H1 (cell line): Measurements from ENCODE around the gene KIF26A. TPM values are rescaled to one million over a fixed set of nuclear protein-coding genes. Genes with fewer than 3 reads are reported as not detected.

Source experiments
- CTCF ChIA-PET: fragments of 300-600 bp; sonication (Branson Sonifier 250); formaldehyde crosslinking; loops from one replicate; lab custom pipeline; 2021; ENCODE audit not compliant: partially characterized antibody; lab: Charles Lee
- POLR2A ChIA-PET: fragments of 300-600 bp; sonication (Branson Sonifier 250); formaldehyde crosslinking; loops from one replicate; lab custom pipeline; 2021; ENCODE audit warnings: inconsistent platforms; ENCODE audit not compliant: partially characterized antibody; lab: Charles Lee
- DNase-seq, 2 experiments: peaks; one replicate each; pipeline versions ENCODE4 v3.0.0 to v3.0.0-alpha.2; 2010 to 2022; ENCODE audit warnings: low spot score in 2 of 2, low read depth in 1 of 2, mixed read lengths in 1 of 2
- FAIRE-seq: peaks from 2 replicates; lab custom pipeline; 2011; peaks lifted over from hg19 to GRCh38; lab: Jason Lieb, UNC
- H2AFZ ChIP-seq: 2 replicates; pipeline ENCODE4 v1.8.1; 2012; ENCODE audit warnings: low read length, inconsistent platforms
- H2AK5ac ChIP-seq: 2 replicates; pipeline ENCODE4 v1.6.1; 2013; ENCODE audit warnings: low read depth, low read length
- H2BK120ac ChIP-seq: replicated peaks from 2 replicates; pipeline ENCODE3; 2013; ENCODE audit warnings: low read depth, low read length, inconsistent platforms
- H2BK12ac ChIP-seq: 2 replicates; pipeline ENCODE4 v1.6.1; 2013; ENCODE audit warnings: low read depth, low read length
- H2BK15ac ChIP-seq: 2 replicates; pipeline ENCODE4 v1.6.1; 2013; ENCODE audit warnings: low read length
- H2BK20ac ChIP-seq: 2 replicates; pipeline ENCODE4 v1.6.1; 2013; ENCODE audit warnings: low read length
- H2BK5ac ChIP-seq: 2 replicates; pipeline ENCODE4 v1.6.1; 2013; ENCODE audit warnings: low read depth, low read length
- H3K14ac ChIP-seq: 2 replicates; pipeline ENCODE4 v1.6.1; 2013; ENCODE audit warnings: inconsistent platforms; ENCODE audit not compliant: insufficient read length
- H3K18ac ChIP-seq: 2 replicates; pipeline ENCODE4 v1.6.1; 2013; ENCODE audit warnings: low read length; ENCODE audit errors: extremely low read depth
- H3K23ac ChIP-seq: 2 replicates; pipeline ENCODE4 v1.6.1; 2013; ENCODE audit warnings: inconsistent platforms; ENCODE audit not compliant: insufficient read length
- H3K23me2 ChIP-seq: 2 replicates; pipeline ENCODE4 v1.6.1; 2013; ENCODE audit warnings: low read depth, low read length
- H3K27ac ChIP-seq: 2 replicates; pipeline ENCODE4 v1.6.1; 2011; ENCODE audit warnings: low read depth, low read length, inconsistent platforms
- H3K27me3 ChIP-seq, 4 experiments: replicated peaks in 1 of 4; 1 replicate in 1 of 4; 2 replicates in 3 of 4; pipeline versions ENCODE4 v1.6.1 to v1.8.1; 2011 to 2013; ENCODE audit warnings: low read length in 3 of 4, mild to moderate bottlenecking in 3 of 4, inconsistent platforms in 2 of 4, mixed read lengths in 2 of 4, moderate library complexity in 1 of 4; ENCODE audit not compliant: control insufficient read depth in 3 of 4, insufficient read depth in 3 of 4; ENCODE audit errors: extremely low read depth in 1 of 4
- H3K36me3 ChIP-seq, 4 experiments: 2 replicates each; pipeline versions ENCODE4 v1.6.1 to v1.8.1; 2011 to 2013; ENCODE audit warnings: mild to moderate bottlenecking in 4 of 4, low read length in 3 of 4, moderate library complexity in 2 of 4, control low read depth in 1 of 4, inconsistent platforms in 1 of 4; ENCODE audit not compliant: insufficient read depth in 4 of 4, control insufficient read depth in 2 of 4
- H3K4ac ChIP-seq: replicated peaks from 2 replicates; pipeline ENCODE3; 2013; ENCODE audit warnings: low read length, low read depth, mixed read lengths, inconsistent platforms; ENCODE audit not compliant: insufficient read length
- H3K4me1 ChIP-seq, 4 experiments: replicated peaks in 1 of 4; 1 replicate in 1 of 4; 2 replicates in 3 of 4; pipeline versions ENCODE4 v1.6.1 to v1.8.1; 2011 to 2013; ENCODE audit warnings: low read length in 3 of 4, inconsistent platforms in 2 of 4, mixed read lengths in 1 of 4; ENCODE audit not compliant: insufficient read depth in 4 of 4, control insufficient read depth in 3 of 4
- H3K4me2 ChIP-seq, 2 experiments: 2 replicates each; pipeline versions ENCODE4 v1.6.1 to v1.8.1; 2011 to 2013; ENCODE audit warnings: low read depth in 2 of 2, low read length in 2 of 2, control low read depth in 1 of 2, inconsistent platforms in 1 of 2, mild to moderate bottlenecking in 1 of 2; ENCODE audit not compliant: insufficient read depth in 1 of 2
- H3K4me3 ChIP-seq, 4 experiments: fragments of 200-600, 300-600 bp in 1 of 4; sonication (generic), shearing (Covaris generic), sonication (Bioruptor Twin) in 1 of 4; 2 replicates each; pipeline versions ENCODE4 v1.5.1 to v1.8.1; 2011 to 2016; ENCODE audit warnings: low read length in 4 of 4, low read depth in 3 of 4, control low read depth in 2 of 4, inconsistent platforms in 2 of 4, mild to moderate bottlenecking in 2 of 4, mixed read lengths in 1 of 4, moderate library complexity in 1 of 4; ENCODE audit not compliant: insufficient read depth in 2 of 4; ENCODE audit errors: extremely low read depth in 1 of 4
- H3K56ac ChIP-seq: replicated peaks from 2 replicates; pipeline ENCODE3; 2013; ENCODE audit warnings: low read depth, mild to moderate bottlenecking, mixed read lengths, low read length, inconsistent platforms; ENCODE audit not compliant: insufficient read length
- H3K79me1 ChIP-seq: 2 replicates; pipeline ENCODE4 v1.6.1; 2013; ENCODE audit warnings: low read depth, low read length, control low read depth
- H3K79me2 ChIP-seq, 2 experiments: 2 replicates each; pipeline versions ENCODE4 v1.6.1 to v1.8.1; 2012 to 2013; ENCODE audit warnings: low read length in 2 of 2, mild to moderate bottlenecking in 2 of 2, inconsistent platforms in 1 of 2; ENCODE audit not compliant: insufficient read depth in 2 of 2, control insufficient read depth in 1 of 2
- H3K9ac ChIP-seq, 4 experiments: replicated peaks in 1 of 4; 1 replicate in 1 of 4; 2 replicates in 3 of 4; pipeline versions ENCODE4 v1.6.1 to v1.8.1; 2011 to 2013; ENCODE audit warnings: low read depth in 3 of 4, low read length in 3 of 4, control low read depth in 2 of 4, mild to moderate bottlenecking in 2 of 4, moderate library complexity in 2 of 4, inconsistent platforms in 1 of 4; ENCODE audit errors: extremely low read depth in 1 of 4
- H3K9me3 ChIP-seq, 2 experiments: 2 replicates each; pipeline versions ENCODE4 v1.6.1 to v1.8.1; 2012 to 2013; ENCODE audit warnings: mild to moderate bottlenecking in 2 of 2, moderate library complexity in 2 of 2, control low read depth in 1 of 2, inconsistent platforms in 1 of 2, low read depth in 1 of 2, low read length in 1 of 2, mixed read lengths in 1 of 2; ENCODE audit not compliant: insufficient read depth in 2 of 2
- H4K20me1 ChIP-seq, 2 experiments: replicated peaks in 1 of 2; 2 replicates each; pipeline versions ENCODE3 to v1.8.1; 2011 to 2013; ENCODE audit warnings: inconsistent platforms in 2 of 2, low read length in 2 of 2, mild to moderate bottlenecking in 1 of 2; ENCODE audit not compliant: insufficient read depth in 2 of 2, control insufficient read depth in 1 of 2
- H4K5ac ChIP-seq: 2 replicates; pipeline ENCODE4 v1.6.1; 2013; ENCODE audit warnings: low read length, low read depth, mixed read lengths, inconsistent platforms; ENCODE audit not compliant: insufficient read length
- H4K8ac ChIP-seq: 2 replicates; pipeline ENCODE4 v1.8.0; 2013; ENCODE audit warnings: mild to moderate bottlenecking, moderate library complexity, low read length, inconsistent platforms; ENCODE audit not compliant: insufficient read depth; ENCODE audit errors: extremely low read depth
- H4K91ac ChIP-seq: replicated peaks from 2 replicates; pipeline ENCODE3; 2013; ENCODE audit warnings: low read length, mixed read lengths, inconsistent platforms; ENCODE audit not compliant: insufficient read length
- CHD2 ChIP-seq: IDR thresholded peaks from 2 replicates; pipeline ENCODE4 v1.6.1; 2012; ENCODE audit warnings: low read length, improper control_type of control experiment
- CTBP2 ChIP-seq: IDR thresholded peaks from 2 replicates; pipeline ENCODE4 v1.7.0; 2011; ENCODE audit warnings: borderline replicate concordance, mild to moderate bottlenecking, moderate library complexity, mixed read lengths, low read length; ENCODE audit not compliant: insufficient read depth, insufficient read length
- ZNF274 ChIP-seq: IDR thresholded peaks from 2 replicates; pipeline ENCODE4 v1.7.0; 2012; ENCODE audit warnings: low read length, borderline replicate concordance; ENCODE audit errors: extremely low read depth
- WGBS, 2 experiments: shearing (Covaris generic) in 1 of 2; methylation state at CpG; one replicate each; pipeline versions ENCODE4 v1.1.6 to v1.1.7; 2013 to 2015; ENCODE audit warnings: low lambda C conversion rate in 2 of 2, mixed read lengths in 2 of 2, inconsistent platforms in 1 of 2, low coverage in 1 of 2, missing lambda C conversion rate in 1 of 2; ENCODE audit not compliant: insufficient replicate concordance in 2 of 2, insufficient coverage in 1 of 2, insufficient read length in 1 of 2; ENCODE audit errors: extremely low coverage in 1 of 2, missing lambda C conversion rate in 1 of 2; 5-methylcytosine and 5-hydroxymethylcytosine counted together
- polyA plus RNA-seq, 7 experiments: library from polyadenylated mRNA; depleted of rRNA in 3 of 7; stranded (reverse) in 5 of 7; unstranded in 2 of 7; fragments of >200 nt in 5 of 7; fragments of 200-250 nt in 2 of 7; gene quantifications; 1 replicate in 5 of 7; 2 replicates in 1 of 7; 4 replicates in 1 of 7; pipeline versions ENCODE4 v1.2.1 to v1.2.3, GENCODE V29; 2011 to 2013; ENCODE audit warnings: missing spikeins in 2 of 7, mixed read lengths in 2 of 7
- total RNA-seq: library from RNA; stranded (reverse); fragmentation: NEBNext Ultra II Directional; extraction: Animal tissue kit (Norgen Biotek cat#: 25700); gene quantifications from 2 replicates; pipeline ENCODE4 v1.2.1, GENCODE V29; 2021

KIF26A gene
- total and polyA plus RNA-seq, 2 of the 8 experiments (the other 6 are each of a cell fraction or from before 2014, with no cell fraction given) = 11.5 to 41.6 TPM

- POLR2A ChIA-PET = no interaction called here
- H3K9ac ChIP-seq = no peak overlapping the region
- H2AK5ac ChIP-seq = no peak overlapping the region
- H3K4me3 ChIP-seq = no peak overlapping the region
- peaks cover 0 to 3% (median 0%) of the 10 kb centered on the region in 4 experiments; a peak in 2 of 7 replicates for H3K4me1 ChIP-seq
- TF ChIP-seq CHD2 (no peak), ZNF274 (no peak), CTBP2 (no peak)
- H2AFZ ChIP-seq = no peak overlapping the region
- H4K91ac ChIP-seq = no peak overlapping the region
- no peak overlapping the region for H2BK15ac ChIP-seq
- no peaks in the 10 kb centered on the region for H3K79me2 ChIP-seq
- H2BK20ac ChIP-seq = no peak overlapping the region
- H4K5ac ChIP-seq = no peak overlapping the region
- no peak overlapping the region for H3K56ac ChIP-seq
- H4K8ac ChIP-seq = peak overlapping the region; percentile 89
- H3K27me3 ChIP-seq = peaks cover 0 to 1% (median 0%) of the 10 kb centered on the region in 4 experiments; a peak in 1 of 7 replicates
- H3K23me2 ChIP-seq = peaks cover 2% of the 10 kb centered on the region; the same call in 1 of the 2 replicates
- H2BK12ac ChIP-seq = no peak overlapping the region
- H2BK5ac ChIP-seq = no peak overlapping the region
- FAIRE-seq (no peak), DNase-seq (no peak)
- H3K36me3 ChIP-seq = no peaks in the 10 kb centered on the region
- CTCF ChIA-PET = interaction anchor here (0.8 to 1.6 kb wide), 4 partner anchors 32 to 372 kb away, joined by 3 read pairs; no protein-coding TSS in a partner anchor
- H3K14ac ChIP-seq = no peak overlapping the region
- no peak overlapping the region for H3K18ac ChIP-seq
- no peak overlapping the region for H2BK120ac ChIP-seq
- H4K20me1 ChIP-seq = peaks cover 0 to 7% of the 10 kb centered on the region in 2 experiments
- H3K4me2 ChIP-seq = no peak overlapping the region
- no peaks in the 10 kb centered on the region for H3K9me3 ChIP-seq
- WGBS, 2 experiments = 87% methylated on average over 19 of the region's 20 CpGs; no CpG with 5 or more reads in 1 of the 2 experiments
- no peaks in the 10 kb centered on the region for H3K79me1 ChIP-seq
- no peak overlapping the region for H3K23ac ChIP-seq
- H3K27ac ChIP-seq = no peak overlapping the region
- no peak overlapping the region for H3K4ac ChIP-seq
These were observed 53.9 kb downstream of the KIF26A start for GRCh38 chr14:104192146-104192882.
